ENCODE results near the gene CYSTM1.

The CYSTM1 gene

DNA sequence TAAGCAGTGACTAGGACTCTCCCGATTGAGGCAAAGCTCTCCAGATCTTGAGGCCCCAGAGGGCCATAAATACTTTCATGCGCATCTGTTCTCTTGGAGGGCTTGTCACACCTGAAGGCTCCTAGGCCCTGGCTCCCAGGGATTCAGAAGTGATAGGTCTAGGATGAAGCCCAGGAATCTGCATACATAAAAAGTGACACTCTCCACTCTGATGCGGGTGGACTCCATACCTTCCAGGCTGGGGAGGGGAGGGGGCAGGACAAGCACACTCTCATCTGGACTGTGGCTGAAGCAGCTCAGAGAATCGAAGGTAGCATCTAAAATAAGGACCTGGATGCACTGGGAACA lies 9.1 kb upstream of the CYSTM1 start:
- H3K4me1 ChIP-seq (ENCODE audit: control insufficient read depth, insufficient read depth, low read length): no peaks in the 10 kb centered on the region

DNA sequence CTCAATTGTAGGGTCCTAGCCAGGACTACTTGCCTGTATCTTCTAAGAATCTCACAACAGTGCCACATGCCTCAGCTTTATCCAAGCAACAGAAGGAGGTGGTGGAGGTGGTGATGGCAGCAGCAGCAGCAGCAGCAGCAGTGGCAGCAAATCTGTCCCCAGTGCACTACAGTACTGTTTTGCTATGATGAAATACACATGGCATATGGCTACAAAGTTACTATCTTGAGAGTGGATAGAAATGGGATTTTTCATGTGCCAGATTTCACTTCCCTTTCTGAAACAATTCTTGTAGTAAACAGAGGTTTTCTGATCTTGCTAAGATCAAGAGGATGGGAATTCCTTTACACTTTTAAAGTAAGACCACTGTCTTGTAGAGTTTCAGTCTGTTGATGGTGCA lies 8.1 kb upstream of the CYSTM1 start:
- Histone ChIP-seq H3K4me1 (ENCODE audit: control insufficient read depth, insufficient read depth, low read length) (no peaks in the 10 kb centered on the region), H3K27me3 (ENCODE audit: control insufficient read depth, insufficient read depth, low read length) (peaks cover 2% of the 10 kb centered on the region), H3K36me3 (ENCODE audit: control insufficient read depth, insufficient read depth, low read length) (no peaks in the 10 kb centered on the region), H3K4me3 (ENCODE audit: low read depth, low read length) (no peak overlapping the region), H3K9ac (ENCODE audit: low read depth, low read length) (no peak overlapping the region), H3K9me3 (ENCODE audit: control insufficient read depth, insufficient read depth, low read length) (no peaks in the 10 kb centered on the region)

More for the DNA sequence above, 9.1 kb upstream of the CYSTM1 start:
- H3K27me3 ChIP-seq (ENCODE audit: control insufficient read depth, insufficient read depth, low read length): peaks cover 2% of the 10 kb centered on the region
- H3K4me3 ChIP-seq (ENCODE audit: low read depth, low read length): no peak overlapping the region
- no peaks in the 10 kb centered on the region for H3K36me3 ChIP-seq (ENCODE audit: control insufficient read depth, insufficient read depth, low read length)
- no peak overlapping the region for H3K9ac ChIP-seq (ENCODE audit: low read depth, low read length)
- H3K9me3 ChIP-seq (ENCODE audit: control insufficient read depth, insufficient read depth, low read length): no peaks in the 10 kb centered on the region

DNA sequence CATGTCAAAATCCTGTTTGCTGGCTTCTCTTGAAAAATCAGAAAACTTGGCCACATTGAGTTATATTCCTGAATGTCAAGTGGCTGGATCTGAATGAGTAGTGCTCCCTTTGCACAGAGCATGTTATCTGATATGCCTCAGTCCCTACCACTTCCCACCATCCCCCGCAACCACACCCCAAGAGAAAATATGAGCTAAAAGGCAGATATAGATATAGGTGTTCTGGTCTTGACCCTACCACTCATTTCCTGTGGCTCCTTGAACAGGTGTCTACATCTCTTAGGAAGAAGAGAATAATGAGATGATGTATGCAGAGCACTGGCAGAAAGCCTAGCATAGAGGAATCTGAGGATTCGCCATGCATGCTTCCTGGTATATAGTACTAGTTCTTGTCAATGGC lies 6.6 kb upstream of the CYSTM1 start:
- Histone ChIP-seq H3K9me3 (ENCODE audit: control insufficient read depth, insufficient read depth, low read length) (no peaks in the 10 kb centered on the region), H3K4me1 (ENCODE audit: control insufficient read depth, insufficient read depth, low read length) (no peaks in the 10 kb centered on the region), H3K27me3 (ENCODE audit: control insufficient read depth, insufficient read depth, low read length) (peaks cover 4% of the 10 kb centered on the region), H3K36me3 (ENCODE audit: control insufficient read depth, insufficient read depth, low read length) (no peaks in the 10 kb centered on the region), H3K9ac (ENCODE audit: low read depth, low read length) (no peak overlapping the region), H3K4me3 (ENCODE audit: low read depth, low read length) (no peak overlapping the region)

DNA sequence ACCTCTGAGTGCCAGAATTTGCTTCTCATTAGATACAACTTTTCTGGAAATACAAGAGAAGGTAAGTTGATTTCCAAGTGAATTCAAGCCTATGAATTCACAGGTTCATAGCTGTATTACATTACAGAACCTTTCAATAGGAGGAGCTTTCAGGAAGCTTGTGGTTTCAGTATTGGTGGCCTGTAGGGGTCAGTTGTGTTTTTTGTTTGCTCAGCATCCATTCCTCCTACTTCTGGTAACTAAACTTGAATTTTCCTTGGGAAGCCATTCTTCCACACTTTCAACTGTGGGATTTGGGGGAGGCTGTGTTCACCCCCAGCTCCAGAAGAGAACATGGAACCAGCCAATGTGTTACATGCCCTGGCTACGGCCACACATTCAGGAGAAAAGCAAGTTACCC lies 5.6 kb upstream of the CYSTM1 start:
- no peak overlapping the region for H3K4me3 ChIP-seq (ENCODE audit: low read depth, low read length)
- H3K9ac ChIP-seq (ENCODE audit: low read depth, low read length): no peak overlapping the region
- H3K27me3 ChIP-seq (ENCODE audit: control insufficient read depth, insufficient read depth, low read length): peaks cover 5% of the 10 kb centered on the region
- peaks cover 3% of the 10 kb centered on the region for H3K4me1 ChIP-seq (ENCODE audit: control insufficient read depth, insufficient read depth, low read length)
- no peaks in the 10 kb centered on the region for H3K9me3 ChIP-seq (ENCODE audit: control insufficient read depth, insufficient read depth, low read length)
- H3K36me3 ChIP-seq (ENCODE audit: control insufficient read depth, insufficient read depth, low read length): no peaks in the 10 kb centered on the region

DNA sequence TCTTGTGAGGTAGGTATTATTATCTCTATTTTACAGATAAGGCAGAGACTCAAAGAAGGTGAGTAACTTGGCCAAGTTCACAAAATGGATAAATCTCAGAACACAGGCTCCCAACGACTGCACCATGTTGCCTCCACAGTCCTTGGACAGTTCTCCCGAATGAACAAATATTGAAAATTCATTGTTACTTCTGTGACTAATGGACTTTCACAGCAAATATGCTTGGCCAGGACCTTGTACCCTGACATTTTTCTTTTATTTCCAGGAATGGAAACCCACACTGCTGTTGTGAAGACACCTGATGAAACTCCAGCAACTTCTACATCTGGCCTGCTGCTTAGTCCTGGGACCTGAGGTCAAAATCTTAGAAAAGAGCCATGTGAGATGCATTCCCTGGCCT lies 2.5 kb upstream of the CYSTM1 start:
- Histone ChIP-seq H3K36me3 (ENCODE audit: control insufficient read depth, insufficient read depth, low read length) (no peaks in the 10 kb centered on the region), H3K9ac (ENCODE audit: low read depth, low read length) (no peak overlapping the region), H3K4me1 (ENCODE audit: control insufficient read depth, insufficient read depth, low read length) (peaks cover 4% of the 10 kb centered on the region), H3K4me3 (ENCODE audit: low read depth, low read length) (no peak overlapping the region), H3K9me3 (ENCODE audit: control insufficient read depth, insufficient read depth, low read length) (no peaks in the 10 kb centered on the region), H3K27me3 (ENCODE audit: control insufficient read depth, insufficient read depth, low read length) (peaks cover 3% of the 10 kb centered on the region)

DNA sequence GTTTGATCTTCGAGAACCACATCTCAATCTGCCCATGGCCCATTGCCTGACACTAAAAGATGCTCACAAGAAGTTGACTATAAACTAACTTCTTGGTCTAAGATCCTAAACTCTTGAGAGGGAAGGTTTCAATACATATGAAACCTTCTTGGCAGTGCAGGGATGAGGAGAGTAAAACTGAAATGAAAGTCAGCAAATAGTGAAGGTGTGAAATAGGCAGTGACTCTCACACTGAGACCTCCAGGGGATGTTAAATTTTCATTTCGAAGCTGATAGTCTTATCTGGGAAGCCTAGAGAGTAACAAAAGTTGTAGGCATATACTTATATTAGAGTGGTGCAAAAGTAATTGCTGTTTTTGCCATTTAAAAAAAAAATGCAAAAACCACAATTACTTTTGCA lies 974 bp upstream of the CYSTM1 start:
- H3K4me1 ChIP-seq (ENCODE audit: control insufficient read depth, insufficient read depth, low read length): peaks cover 4% of the 10 kb centered on the region
- H3K4me3 ChIP-seq (ENCODE audit: low read depth, low read length): peak overlapping the region; percentile 83
- no peak overlapping the region for H3K9ac ChIP-seq (ENCODE audit: low read depth, low read length)
- H3K27me3 ChIP-seq (ENCODE audit: control insufficient read depth, insufficient read depth, low read length): peaks cover 3% of the 10 kb centered on the region
- no peaks in the 10 kb centered on the region for H3K36me3 ChIP-seq (ENCODE audit: control insufficient read depth, insufficient read depth, low read length)
- H3K9me3 ChIP-seq (ENCODE audit: control insufficient read depth, insufficient read depth, low read length): no peaks in the 10 kb centered on the region

DNA sequence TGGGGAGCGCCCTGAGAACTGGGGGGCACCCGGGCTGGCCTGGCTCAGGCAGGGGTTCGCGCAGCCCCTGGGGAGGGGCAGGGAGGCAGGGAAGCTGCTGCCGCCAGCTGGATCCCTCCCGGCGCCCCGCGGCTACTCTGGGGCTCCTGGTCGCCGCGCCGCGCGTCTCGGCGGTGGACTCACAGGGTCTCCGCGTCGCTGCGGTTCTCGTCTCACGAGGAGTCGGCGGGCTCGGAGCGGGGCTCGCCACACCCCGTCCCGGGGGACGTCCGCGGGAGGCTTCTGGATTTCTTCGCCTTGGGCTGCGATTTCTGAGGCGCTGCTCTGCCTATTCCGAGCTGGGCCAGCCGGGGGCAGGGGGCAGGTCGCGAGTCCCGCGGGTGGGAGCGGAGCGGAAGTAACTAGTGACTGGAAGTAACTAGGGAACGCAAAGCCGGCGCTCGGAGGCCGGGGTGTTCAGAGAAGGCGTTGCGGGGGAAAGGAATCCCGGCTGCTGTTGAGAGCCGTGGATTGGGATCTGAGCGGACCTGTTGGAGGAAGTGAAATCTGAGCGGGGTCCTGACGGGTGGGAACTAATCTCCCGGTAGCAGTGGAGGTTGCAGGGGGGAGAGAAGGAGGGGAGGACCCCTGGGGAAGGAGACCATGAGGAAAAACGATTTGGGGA lies 511 bp downstream of the CYSTM1 start:
- H3K4me3 ChIP-seq (ENCODE audit: low read depth, low read length): peak overlapping the region; percentile 83
- no peaks in the 10 kb centered on the region for H3K36me3 ChIP-seq (ENCODE audit: control insufficient read depth, insufficient read depth, low read length)
- H3K4me1 ChIP-seq (ENCODE audit: control insufficient read depth, insufficient read depth, low read length): peaks cover 4% of the 10 kb centered on the region
- peaks cover 3% of the 10 kb centered on the region for H3K27me3 ChIP-seq (ENCODE audit: control insufficient read depth, insufficient read depth, low read length)
- H3K9me3 ChIP-seq (ENCODE audit: control insufficient read depth, insufficient read depth, low read length): no peaks in the 10 kb centered on the region
- H3K9ac ChIP-seq (ENCODE audit: low read depth, low read length): peak overlapping the region; percentile 71

DNA sequence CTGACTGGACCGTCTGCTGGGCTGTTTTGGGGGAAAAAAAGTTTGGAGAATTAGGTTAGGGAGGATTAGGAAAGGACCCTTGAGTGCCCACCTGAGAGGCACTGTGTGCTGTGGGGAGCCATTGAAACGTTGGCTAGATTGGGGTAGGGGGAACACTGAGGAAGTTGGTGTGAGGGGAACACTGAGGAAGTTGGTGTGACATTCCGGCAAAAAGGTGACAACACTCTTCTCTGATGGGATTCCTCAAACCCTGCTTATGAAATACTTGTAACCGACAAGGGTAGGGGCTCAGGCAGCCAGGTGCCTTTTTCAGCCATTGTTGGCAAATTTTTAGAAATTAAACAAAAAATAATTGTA lies 1.0 kb downstream of the CYSTM1 start:
- no peaks in the 10 kb centered on the region for H3K9me3 ChIP-seq (ENCODE audit: control insufficient read depth, insufficient read depth, low read length)
- no peaks in the 10 kb centered on the region for H3K36me3 ChIP-seq (ENCODE audit: control insufficient read depth, insufficient read depth, low read length)
- peaks cover 3% of the 10 kb centered on the region for H3K27me3 ChIP-seq (ENCODE audit: control insufficient read depth, insufficient read depth, low read length)
- H3K9ac ChIP-seq (ENCODE audit: low read depth, low read length): peak overlapping the region; percentile 71
- H3K4me1 ChIP-seq (ENCODE audit: control insufficient read depth, insufficient read depth, low read length): peaks cover 4% of the 10 kb centered on the region
- peak overlapping the region; percentile 83 for H3K4me3 ChIP-seq (ENCODE audit: low read depth, low read length)

DNA sequence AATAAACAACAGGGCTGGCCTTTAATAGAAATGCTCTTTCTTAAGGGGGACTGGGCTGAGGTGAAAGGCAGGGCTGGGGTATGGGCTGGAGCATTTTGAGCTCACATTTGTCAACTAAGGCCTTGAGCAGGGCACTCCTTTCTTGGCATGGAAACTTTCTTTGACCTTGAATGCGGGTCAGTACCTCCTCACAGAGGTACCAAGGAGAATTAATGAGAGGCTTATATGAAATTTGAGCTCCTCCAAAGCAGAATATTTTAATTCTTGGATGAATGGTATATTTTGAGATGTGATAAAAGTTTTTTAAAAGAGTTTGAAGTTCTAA lies 3.1 kb downstream of the CYSTM1 start:
- Histone ChIP-seq H3K4me3 (ENCODE audit: low read depth, low read length) (no peak overlapping the region), H3K36me3 (ENCODE audit: control insufficient read depth, insufficient read depth, low read length) (no peaks in the 10 kb centered on the region), H3K9ac (ENCODE audit: low read depth, low read length) (no peak overlapping the region), H3K9me3 (ENCODE audit: control insufficient read depth, insufficient read depth, low read length) (no peaks in the 10 kb centered on the region), H3K4me1 (ENCODE audit: control insufficient read depth, insufficient read depth, low read length) (peaks cover 11% of the 10 kb centered on the region), H3K27me3 (ENCODE audit: control insufficient read depth, insufficient read depth, low read length) (peaks cover 3% of the 10 kb centered on the region)

DNA sequence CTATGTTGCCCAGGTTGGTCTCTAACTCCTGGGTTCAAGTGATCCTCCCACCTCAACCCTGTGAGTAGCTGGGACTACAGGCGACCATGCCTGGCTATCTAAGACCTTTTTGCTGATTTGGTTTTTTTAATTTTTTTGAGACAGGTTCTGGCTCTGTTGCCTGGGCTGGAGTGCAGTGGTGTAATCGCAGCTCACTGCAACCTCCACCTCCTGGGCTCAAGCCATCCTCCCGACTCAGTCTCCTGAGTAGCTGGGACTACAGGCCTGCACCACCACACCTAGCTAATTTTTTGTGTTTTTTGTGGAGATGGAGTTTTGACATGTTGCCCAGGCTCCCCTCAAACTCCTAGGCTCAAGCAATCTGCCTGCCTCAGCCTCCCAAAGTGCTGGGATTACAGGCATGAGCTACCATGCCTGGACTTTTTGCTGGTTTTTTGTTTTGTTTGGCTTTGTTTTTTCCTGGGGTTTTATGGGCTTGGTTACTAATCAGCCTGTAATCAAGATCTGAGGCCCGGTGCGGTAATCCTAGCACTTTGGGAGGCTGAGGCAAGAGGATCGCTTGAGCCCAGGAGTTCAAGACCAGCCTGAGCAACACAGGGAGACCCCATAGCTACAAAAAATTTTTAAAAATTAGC lies 3.6 kb downstream of the CYSTM1 start:
- Histone ChIP-seq H3K36me3 (ENCODE audit: control insufficient read depth, insufficient read depth, low read length) (no peaks in the 10 kb centered on the region), H3K27me3 (ENCODE audit: control insufficient read depth, insufficient read depth, low read length) (no peaks in the 10 kb centered on the region), H3K4me1 (ENCODE audit: control insufficient read depth, insufficient read depth, low read length) (peaks cover 12% of the 10 kb centered on the region), H3K9me3 (ENCODE audit: control insufficient read depth, insufficient read depth, low read length) (no peaks in the 10 kb centered on the region), H3K4me3 (ENCODE audit: low read depth, low read length) (no peak overlapping the region), H3K9ac (ENCODE audit: low read depth, low read length) (no peak overlapping the region)

DNA sequence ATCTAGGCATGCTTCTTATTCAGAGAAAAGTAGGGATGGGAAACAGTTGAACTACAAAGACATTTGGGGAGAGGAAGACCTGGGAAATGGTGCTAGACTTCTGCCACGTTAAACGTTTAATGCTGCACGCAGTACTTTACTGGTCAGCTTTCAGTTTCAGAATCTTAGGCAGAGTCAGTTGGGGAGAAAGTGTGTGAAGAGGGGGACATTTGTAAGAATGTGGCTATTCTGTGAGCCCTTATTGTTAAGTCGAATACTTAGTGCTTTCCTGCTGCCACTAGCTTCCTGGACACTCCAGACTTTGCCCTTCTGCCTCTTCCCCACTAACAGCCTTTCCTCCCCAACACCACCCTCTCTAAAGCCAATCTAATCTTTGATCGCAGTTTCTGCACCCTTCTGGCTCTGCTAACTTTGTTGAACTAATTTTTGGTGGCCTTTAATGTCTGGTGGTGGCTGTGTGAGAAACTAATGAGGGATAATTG lies 6.1 kb downstream of the CYSTM1 start:
- Histone ChIP-seq H3K27me3 (ENCODE audit: control insufficient read depth, insufficient read depth, low read length) (no peaks in the 10 kb centered on the region), H3K9me3 (ENCODE audit: control insufficient read depth, insufficient read depth, low read length) (no peaks in the 10 kb centered on the region), H3K36me3 (ENCODE audit: control insufficient read depth, insufficient read depth, low read length) (no peaks in the 10 kb centered on the region), H3K4me1 (ENCODE audit: control insufficient read depth, insufficient read depth, low read length) (peaks cover 8% of the 10 kb centered on the region), H3K9ac (ENCODE audit: low read depth, low read length) (no peak overlapping the region), H3K4me3 (ENCODE audit: low read depth, low read length) (no peak overlapping the region)

DNA sequence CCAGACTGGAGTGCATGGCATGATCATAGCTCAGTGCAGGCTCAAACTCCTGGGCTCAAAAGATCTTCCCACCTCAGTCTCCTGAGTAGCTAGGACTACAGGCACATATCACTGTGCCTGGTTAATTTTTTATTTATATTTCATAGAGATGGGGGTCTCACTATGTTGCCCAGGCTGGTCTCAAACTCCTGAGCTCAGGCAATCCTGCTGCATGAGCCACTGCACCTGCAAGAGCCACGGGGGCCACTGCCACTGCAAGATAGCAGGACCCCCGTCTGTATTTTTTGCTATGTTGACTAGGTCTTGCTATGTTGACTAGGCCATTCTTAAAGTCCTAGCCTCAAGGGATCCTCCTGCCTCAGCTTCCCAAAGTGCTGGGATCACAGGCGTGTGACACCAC lies 6.5 kb downstream of the CYSTM1 start:
- Histone ChIP-seq H3K4me3 (ENCODE audit: low read depth, low read length) (no peak overlapping the region), H3K9me3 (ENCODE audit: control insufficient read depth, insufficient read depth, low read length) (no peaks in the 10 kb centered on the region), H3K27me3 (ENCODE audit: control insufficient read depth, insufficient read depth, low read length) (no peaks in the 10 kb centered on the region), H3K36me3 (ENCODE audit: control insufficient read depth, insufficient read depth, low read length) (no peaks in the 10 kb centered on the region), H3K9ac (ENCODE audit: low read depth, low read length) (no peak overlapping the region), H3K4me1 (ENCODE audit: control insufficient read depth, insufficient read depth, low read length) (peaks cover 8% of the 10 kb centered on the region)
